Activated CD4-positive, alpha-beta T cell treated with anti-CD3 and anti-CD28 coated beads, Interleukin-2, amount 50 U/mL, for 4 hours (primary cell): ENCODE results near the gene CERS5.

Source experiments
- DNase-seq, 2 experiments: peaks; one replicate each; pipeline ENCODE4 v3.0.0-alpha.2; 2020

The CERS5 gene

DNA sequence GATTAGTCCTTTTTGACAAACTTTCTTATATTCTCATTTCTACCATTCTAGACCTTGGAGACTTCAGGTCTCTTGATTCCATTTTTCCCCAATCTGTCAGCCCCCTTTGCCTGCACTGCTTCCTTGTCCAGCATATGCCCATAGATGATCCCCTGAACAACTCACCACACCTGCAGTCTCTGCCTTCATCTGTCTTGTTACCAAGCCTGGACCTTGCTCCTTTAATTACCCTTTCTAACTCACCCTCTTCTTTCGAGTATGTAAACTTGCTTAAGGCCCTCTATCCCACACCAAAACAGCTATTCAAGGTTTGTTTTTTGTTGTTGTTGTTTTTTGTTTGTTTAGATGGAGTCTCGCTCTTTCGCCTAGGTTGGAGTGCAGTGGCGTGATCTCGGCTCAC is 45.5 kb downstream of the CERS5 start:
- no peak for DNase-seq

DNA sequence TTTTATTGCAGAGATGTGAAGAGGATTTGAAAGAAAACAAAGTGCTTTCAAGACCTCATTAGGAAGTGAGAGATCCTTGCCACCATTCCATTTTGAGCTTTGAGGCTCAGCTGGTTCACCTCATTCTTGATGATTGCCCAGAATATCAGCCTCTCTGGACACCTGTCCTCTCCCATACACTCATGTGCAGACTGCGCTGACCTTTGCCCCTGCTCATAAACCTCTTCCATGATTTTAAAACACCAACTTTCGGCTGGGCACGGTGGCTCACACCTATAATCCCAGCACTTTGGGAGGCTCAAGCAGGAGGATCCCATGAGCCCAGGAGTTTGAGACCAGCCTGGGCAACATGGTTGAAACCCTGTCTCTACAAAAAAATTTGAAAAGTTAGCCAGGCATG is 46.2 kb downstream of the CERS5 start:
- DNase-seq: no peak

DNA sequence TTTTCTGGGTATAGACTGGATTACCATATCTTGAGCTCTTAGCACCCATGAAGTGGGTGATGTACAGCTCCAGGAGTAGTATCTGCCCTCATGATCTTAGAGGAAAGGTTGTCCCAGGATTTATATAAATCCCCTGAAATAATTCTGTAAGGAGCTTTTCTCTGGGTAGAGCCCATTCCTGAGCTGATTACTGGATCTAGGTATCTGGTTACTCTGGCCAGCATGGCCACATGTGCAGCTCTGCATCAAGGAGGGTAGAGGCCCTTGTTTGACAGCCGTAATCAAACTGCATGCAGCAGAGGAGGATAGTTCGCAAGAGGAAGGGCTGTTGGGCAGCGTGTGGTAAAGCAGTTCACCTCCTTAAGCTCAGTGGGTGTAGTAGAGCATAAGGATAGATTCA is 46.6 kb downstream of the CERS5 start:
- DNase-seq: no peak

DNA sequence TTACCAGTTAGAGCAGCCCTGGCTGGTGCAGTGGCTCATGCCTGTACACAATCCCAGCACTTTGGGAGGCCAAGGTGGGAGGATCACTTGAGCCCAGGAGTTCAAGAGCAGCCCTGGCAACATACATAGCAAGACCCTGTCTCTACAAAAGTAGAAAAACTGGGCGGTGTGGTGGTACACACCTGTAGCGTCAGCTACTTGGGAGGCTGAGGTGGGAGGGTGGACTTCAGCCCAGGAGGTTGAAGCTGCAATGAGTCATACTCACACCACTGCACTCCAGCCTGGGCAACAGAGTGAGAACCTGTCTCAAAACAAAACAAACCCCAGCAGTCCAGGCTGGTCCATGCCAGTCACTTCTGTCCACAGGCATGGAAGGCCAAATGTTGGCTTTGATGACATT is 47.8 kb downstream of the CERS5 start:
- DNase-seq: no peak

- DNase-seq: no peak
Measured at GRCh38 chr12:50117057-50117622, 50.0 kb downstream of the CERS5 start.

DNA sequence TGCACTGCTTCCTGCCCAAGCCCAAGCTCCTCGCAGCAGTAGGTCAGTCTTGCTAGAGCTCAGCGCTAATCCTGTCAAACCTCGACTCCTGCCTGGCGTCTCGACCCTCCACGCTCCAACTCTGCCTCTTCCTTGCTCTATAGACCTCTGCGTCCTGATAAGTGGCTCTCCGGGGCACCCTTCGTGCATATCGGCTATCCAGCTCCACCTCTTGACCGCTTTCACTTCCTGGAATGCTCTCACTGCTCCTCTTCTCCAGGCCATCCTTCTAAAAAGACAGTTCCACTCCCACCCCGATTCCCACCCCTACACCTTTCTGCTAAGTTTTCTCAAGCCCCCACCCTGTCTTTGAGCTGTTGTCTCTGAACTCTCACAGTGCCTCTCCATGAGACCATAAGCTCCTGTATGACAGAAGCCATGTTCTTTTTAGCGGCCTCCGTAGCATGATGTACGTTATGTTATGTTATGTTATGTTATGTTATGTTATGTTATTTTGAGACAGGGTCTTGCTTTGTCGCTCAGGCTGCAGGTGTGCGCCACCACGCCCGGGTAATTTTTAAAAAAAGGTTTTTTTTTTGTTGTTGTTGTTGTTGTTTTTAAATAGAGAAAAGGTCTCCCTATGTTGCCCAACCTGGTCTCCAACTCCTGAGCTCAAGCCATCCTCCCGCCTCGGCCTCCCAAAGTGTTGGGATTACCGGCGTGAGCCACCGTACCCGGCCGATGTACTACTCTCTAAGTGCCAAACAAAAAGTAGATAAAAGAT is 54.5 kb downstream of the CERS5 start:
- no peak for DNase-seq

DNA sequence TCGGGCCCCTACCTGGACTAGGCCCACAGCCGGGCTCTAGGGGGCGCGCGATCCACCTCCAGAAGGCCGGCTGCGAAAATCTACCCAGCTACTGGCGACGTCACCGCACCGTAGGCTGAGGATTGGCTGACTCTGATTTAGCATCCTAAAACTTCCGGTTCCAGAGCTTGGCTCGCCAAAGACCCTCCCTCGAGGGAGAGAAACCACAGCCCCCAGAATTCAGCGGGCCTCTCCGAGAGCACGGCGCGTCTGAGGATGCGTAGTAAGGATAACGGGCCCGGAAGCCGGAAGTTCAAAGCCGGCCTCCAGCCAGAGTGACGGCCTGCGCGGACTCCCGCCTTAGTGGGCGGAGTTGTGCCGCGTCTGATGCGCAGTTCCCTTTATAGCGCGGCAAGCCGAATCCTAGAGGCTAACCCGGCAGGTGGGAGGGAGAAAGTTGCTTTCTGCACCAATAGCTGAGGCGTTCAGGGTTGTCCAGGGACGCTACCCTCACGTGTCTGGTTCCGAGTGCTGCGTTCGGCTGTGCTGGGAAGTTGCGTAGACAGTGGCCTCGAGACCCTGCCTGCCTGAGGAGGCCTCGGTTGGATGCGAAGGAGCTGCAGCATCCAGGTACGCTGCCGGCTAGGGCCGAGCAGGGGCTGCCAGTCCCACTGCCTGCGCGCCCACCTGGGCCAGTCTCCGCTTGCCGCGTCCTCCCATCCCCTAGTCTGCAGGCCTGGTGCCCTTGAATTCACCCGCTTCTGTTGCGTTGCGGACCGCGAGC is 55.3 kb downstream of the CERS5 start, which contains the start of gene COX14:
Gene COX14, plus strand, starts transcription at position 544 of the 763 bp plus-strand sequence. CDS start 7,808 bp downstream, outside the sequence.
- peak; percentile 99 for DNase-seq

- DNase-seq: no peak
Measured at GRCh38 chr12:50111395-50111692, 55.8 kb downstream of the CERS5 start.

DNA sequence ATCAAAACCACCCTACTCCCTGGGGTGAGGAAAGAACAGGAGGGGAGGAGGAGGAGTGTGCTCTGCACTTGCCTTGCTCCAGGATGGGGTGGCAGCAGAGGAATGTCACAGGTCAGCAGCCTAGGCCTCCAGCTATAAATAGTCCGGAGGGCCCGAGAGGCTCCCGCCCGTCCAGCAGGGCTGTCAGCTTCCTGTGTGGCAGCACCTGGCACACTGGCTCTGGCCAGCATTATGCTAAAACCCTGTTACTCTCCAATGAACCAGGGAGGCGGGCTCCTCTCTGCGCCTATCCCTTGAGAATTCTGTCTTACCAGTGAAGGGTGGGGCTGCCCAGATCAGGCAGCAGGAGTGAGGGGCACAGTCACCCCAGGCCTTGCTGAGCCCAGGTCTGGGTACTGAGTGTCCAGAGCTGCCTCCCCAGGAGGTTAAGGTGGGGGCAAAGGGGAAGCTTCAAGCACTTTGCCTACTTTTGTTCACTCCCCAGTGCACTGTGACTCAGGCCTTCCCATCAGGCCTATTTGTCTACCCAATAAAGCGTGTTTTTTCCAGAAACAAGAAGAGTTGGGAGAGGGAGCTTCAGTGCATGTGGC is 56.3 kb downstream of the CERS5 start:
- no peak for DNase-seq

DNA sequence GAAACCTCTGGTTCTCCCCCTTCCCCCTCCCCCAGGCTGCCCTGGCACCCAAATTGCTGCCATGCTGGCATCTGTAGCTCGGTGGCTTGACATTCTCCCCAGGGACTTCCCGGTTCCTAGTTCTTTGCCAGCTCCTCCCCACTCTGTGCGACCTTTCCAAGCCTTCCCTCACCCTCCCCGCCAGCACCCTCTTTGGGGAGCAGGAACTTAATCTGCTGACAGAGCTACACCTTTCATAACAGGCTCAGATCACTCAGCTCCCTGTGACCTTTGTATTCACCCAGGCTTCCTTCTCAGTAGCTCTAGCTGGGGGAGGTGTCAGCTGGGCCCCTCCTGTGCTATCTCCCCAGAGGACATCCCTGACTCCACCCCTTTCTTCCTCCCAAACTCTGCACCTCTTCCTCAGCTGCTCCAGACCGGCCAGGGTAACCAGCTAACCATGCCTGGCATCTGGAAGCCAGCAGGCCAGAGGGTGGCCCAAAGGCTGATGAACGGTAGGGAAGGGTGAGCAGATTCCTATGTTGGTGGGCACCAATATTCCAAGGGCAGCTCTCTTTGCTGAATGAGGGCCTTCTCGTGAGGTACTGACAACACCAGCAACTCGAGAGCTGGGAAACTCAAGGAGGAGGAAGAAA is 56.9 kb downstream of the CERS5 start:
- no peak for DNase-seq

GRCh38 chr12:50109319-50109718 is 57.9 kb downstream of the CERS5 start:
- no peak for DNase-seq

GRCh38 chr12:50107416-50108268 is 59.5 kb downstream of the CERS5 start:
- no peak for DNase-seq

DNA sequence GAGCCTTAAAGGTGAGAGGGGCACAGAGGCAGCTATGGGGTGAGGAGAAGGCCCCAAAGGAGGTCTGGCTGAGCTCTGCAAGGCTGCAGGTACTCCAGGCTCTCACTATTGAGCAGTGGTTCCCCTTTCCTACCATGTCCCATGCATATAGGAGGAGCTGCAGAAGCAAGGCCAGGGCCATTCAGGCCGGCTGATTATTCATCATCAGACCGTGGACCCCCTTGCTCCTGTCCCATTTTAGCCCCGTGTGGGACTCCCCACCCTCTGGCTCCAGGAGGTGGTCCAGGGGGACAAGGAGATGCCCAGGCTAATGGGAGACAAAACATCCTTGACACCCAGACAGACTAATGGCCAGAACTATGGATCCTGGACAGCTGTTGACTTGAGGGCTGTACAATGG is 60.3 kb downstream of the CERS5 start:
- DNase-seq: no peak

DNA sequence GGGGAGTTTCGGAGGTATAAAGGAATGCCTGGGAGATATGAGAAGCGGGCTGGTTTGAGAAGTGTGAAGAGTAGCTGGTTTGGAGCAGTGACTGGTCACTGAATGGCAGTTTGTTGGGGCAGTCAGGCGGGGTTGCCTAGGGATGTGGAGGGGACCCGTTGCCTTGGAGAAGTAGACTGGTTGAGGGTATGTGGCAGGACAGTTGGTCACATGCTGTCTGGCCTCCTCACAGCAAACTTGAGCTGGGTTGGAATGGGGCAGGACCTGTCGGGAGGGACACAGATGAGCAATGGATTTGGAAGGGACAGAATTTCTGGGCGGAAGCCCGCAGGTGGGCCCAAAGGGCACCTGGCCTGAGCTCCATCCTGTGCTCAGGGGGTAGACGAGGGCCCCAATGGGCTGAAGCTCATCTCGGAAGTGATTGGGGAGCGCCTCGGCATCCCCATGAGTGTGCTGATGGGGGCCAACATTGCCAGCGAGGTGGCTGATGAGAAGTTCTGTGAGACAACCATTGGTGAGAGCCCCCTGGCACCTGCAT is 61.2 kb downstream of the CERS5 start:
- no peak for DNase-seq

GRCh38 chr12:50104417-50105366 is 62.5 kb downstream of the CERS5 start:
- DNase-seq: no peak

DNA sequence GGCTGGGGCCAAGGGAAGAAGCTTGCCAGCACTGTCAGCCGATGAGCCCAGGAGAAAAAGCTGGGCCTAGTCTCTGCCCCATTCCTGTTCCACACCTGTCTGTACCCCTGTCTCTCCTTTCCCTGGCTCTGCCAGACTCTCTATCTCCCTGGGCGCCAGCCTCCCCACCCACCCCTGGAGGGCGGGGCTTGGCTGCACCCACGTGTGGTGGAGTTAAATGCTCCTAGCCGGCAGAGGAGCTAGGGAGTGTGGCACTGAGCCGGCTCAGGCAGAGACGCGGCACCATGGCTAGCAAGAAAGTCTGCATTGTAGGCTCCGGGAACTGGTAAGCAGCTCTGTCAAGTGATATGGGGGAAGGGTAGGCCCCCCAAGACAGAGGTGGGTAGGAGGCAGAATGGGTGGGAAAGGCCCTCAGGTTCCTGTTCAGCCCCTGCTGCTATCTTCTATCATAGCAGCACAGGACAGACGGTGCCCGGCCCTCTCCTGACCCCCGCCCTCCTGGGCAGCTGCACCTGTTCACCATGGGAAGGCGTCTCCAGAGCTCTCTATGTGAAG is 63.3 kb downstream of the CERS5 start, which contains the start of gene GPD1:
Gene GPD1, plus strand, starts transcription at position 242 of the 555 bp plus-strand sequence. Its CDS starts 43 bp downstream, at position 285.
- no peak for DNase-seq

DNA sequence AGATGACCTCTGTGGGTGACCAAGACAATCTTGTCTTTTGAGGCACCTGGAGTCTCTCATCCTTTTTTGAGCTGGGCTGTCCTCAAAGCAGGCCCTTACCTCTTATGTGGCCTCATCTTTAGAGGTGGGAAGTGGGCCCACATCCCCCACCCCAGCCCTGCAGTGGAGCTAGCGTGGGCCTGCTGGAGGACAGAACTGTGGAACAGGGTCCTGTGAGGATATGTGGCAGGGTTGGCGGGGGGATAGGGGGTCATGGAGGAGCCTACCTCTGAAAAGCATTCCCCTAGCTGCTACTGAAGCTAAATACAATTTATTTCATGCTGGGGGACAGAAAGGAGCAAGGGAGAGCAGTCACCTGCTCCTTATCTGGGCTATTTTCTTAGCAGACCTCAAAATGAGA is 63.8 kb downstream of the CERS5 start:
- DNase-seq: no peak

- no peak for DNase-seq
Measured at GRCh38 chr12:50102646-50103309, 64.4 kb downstream of the CERS5 start.

DNA sequence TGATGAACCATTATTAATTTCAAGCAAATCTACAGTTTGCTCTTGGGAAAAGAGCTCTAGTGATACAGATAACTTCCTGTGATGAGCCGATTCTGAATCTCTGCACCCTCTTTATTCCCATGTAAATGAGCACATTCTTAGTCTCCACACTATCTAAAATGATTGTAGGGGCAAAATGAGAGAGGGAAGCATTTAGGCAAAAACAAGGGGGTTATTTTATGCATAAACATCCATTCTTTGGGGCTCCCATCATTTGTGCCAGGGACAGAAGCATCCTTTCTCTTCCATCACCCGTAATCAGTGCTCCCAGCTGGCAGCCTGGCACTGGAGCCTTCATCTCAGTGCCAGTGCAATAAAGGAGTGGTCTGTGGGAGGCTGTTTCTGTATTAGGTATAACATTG is 65.0 kb downstream of the CERS5 start:
- DNase-seq: no peak

DNA sequence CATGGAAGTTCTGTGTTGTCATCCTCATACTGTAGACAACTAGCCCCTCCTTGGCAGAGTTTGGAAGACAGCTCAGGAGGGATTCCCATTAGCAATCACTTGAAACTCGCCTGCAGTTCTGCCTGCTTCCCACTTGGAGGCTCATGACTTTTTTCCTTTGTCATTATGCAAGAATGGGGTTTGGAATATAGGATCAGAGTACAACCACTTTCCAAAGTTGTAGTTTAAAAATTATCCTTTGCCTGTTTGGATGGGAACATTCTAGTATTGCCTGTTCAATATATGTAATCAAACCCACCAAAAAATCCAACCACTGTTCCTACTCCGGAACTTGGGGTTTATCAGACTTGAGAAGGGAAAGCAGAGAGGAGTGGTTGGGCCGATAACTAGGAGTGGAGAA is 65.5 kb downstream of the CERS5 start:
- DNase-seq: no peak
